Measurements from ENCODE around the gene CFAP46.

Gene CFAP46

GRCh38 chr10:132809232-132810140, 132.9 kb downstream of the CFAP46 start:
- no peaks in the 10 kb centered on the region for H3K27me3 ChIP-seq (ENCODE audit: control insufficient read depth, insufficient read depth, low read length)

GRCh38 chr10:132808383-132809231, 133.8 kb downstream of the CFAP46 start:
- Histone ChIP-seq H3K4me3 (ENCODE audit: low read depth, low read length) (no peak overlapping the region), H3K36me3 (ENCODE audit: control insufficient read depth, insufficient read depth, low read length) (no peaks in the 10 kb centered on the region), H3K9me3 (ENCODE audit: control insufficient read depth, insufficient read depth, low read length) (no peaks in the 10 kb centered on the region), H3K27me3 (ENCODE audit: control insufficient read depth, insufficient read depth, low read length) (no peaks in the 10 kb centered on the region), H3K9ac (ENCODE audit: low read depth, low read length) (no peak overlapping the region), H3K4me1 (ENCODE audit: control insufficient read depth, insufficient read depth, low read length) (no peaks in the 10 kb centered on the region), H3K27ac (ENCODE audit: low read depth, low read length) (no peak overlapping the region)

More at GRCh38 chr10:132809232-132810140, 132.9 kb downstream of the CFAP46 start:
- Histone ChIP-seq H3K27ac (ENCODE audit: low read depth, low read length) (no peak overlapping the region), H3K9ac (ENCODE audit: low read depth, low read length) (no peak overlapping the region), H3K36me3 (ENCODE audit: control insufficient read depth, insufficient read depth, low read length) (no peaks in the 10 kb centered on the region), H3K4me1 (ENCODE audit: control insufficient read depth, insufficient read depth, low read length) (no peaks in the 10 kb centered on the region), H3K4me3 (ENCODE audit: low read depth, low read length) (no peak overlapping the region), H3K9me3 (ENCODE audit: control insufficient read depth, insufficient read depth, low read length) (no peaks in the 10 kb centered on the region)

GRCh38 chr10:132807621-132808049, 134.7 kb downstream of the CFAP46 start:
- no peak overlapping the region for H3K9ac ChIP-seq (ENCODE audit: low read depth, low read length)
- H3K36me3 ChIP-seq (ENCODE audit: control insufficient read depth, insufficient read depth, low read length) = no peaks in the 10 kb centered on the region
- H3K27me3 ChIP-seq (ENCODE audit: control insufficient read depth, insufficient read depth, low read length) = no peaks in the 10 kb centered on the region
- no peak overlapping the region for H3K27ac ChIP-seq (ENCODE audit: low read depth, low read length)
- no peaks in the 10 kb centered on the region for H3K9me3 ChIP-seq (ENCODE audit: control insufficient read depth, insufficient read depth, low read length)
- no peak overlapping the region for H3K4me3 ChIP-seq (ENCODE audit: low read depth, low read length)
- no peaks in the 10 kb centered on the region for H3K4me1 ChIP-seq (ENCODE audit: control insufficient read depth, insufficient read depth, low read length)

- H3K4me1 ChIP-seq (ENCODE audit: control insufficient read depth, insufficient read depth, low read length) = no peaks in the 10 kb centered on the region
- H3K4me3 ChIP-seq (ENCODE audit: low read depth, low read length) = no peak overlapping the region
- peaks cover 3% of the 10 kb centered on the region; the same call in 1 of the 2 replicates for H3K9me3 ChIP-seq (ENCODE audit: control insufficient read depth, insufficient read depth, low read length)
- no peak overlapping the region for H3K27ac ChIP-seq (ENCODE audit: low read depth, low read length)
- no peaks in the 10 kb centered on the region for H3K36me3 ChIP-seq (ENCODE audit: control insufficient read depth, insufficient read depth, low read length)
- H3K9ac ChIP-seq (ENCODE audit: low read depth, low read length) = no peak overlapping the region
- no peaks in the 10 kb centered on the region for H3K27me3 ChIP-seq (ENCODE audit: control insufficient read depth, insufficient read depth, low read length)
Observed at GRCh38 chr10:132806561-132807003, 135.8 kb downstream of the CFAP46 start.

DNA sequence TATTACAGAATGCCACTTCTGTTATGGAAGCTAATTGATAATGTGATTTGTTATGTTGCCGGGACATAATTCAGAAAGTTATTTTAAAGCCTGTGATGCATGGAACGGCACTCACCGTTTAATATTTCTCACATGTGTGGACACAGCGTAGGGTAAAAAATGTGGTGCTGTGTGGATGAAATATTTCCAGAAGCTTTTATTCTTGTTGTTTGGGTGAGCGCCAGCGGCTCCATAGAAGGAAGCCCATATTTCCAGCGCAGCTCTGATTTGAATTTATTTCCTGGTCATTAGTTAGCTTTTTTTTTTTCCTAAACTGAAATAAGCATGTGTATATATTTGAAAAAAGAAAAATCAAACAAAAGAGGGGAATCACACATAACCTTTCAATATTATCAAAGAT, 136.3 kb downstream of the CFAP46 start:
- H3K4me1 ChIP-seq (ENCODE audit: control insufficient read depth, insufficient read depth, low read length) = no peaks in the 10 kb centered on the region
- no peak overlapping the region for H3K27ac ChIP-seq (ENCODE audit: low read depth, low read length)
- H3K4me3 ChIP-seq (ENCODE audit: low read depth, low read length) = no peak overlapping the region
- no peaks in the 10 kb centered on the region for H3K36me3 ChIP-seq (ENCODE audit: control insufficient read depth, insufficient read depth, low read length)
- H3K9me3 ChIP-seq (ENCODE audit: control insufficient read depth, insufficient read depth, low read length) = peaks cover 3% of the 10 kb centered on the region; the same call in 1 of the 2 replicates
- no peak overlapping the region for H3K9ac ChIP-seq (ENCODE audit: low read depth, low read length)
- no peaks in the 10 kb centered on the region for H3K27me3 ChIP-seq (ENCODE audit: control insufficient read depth, insufficient read depth, low read length)

GRCh38 chr10:132805599-132805998, 136.8 kb downstream of the CFAP46 start:
- H3K27ac ChIP-seq (ENCODE audit: low read depth, low read length) = no peak overlapping the region
- no peak overlapping the region for H3K9ac ChIP-seq (ENCODE audit: low read depth, low read length)

DNA sequence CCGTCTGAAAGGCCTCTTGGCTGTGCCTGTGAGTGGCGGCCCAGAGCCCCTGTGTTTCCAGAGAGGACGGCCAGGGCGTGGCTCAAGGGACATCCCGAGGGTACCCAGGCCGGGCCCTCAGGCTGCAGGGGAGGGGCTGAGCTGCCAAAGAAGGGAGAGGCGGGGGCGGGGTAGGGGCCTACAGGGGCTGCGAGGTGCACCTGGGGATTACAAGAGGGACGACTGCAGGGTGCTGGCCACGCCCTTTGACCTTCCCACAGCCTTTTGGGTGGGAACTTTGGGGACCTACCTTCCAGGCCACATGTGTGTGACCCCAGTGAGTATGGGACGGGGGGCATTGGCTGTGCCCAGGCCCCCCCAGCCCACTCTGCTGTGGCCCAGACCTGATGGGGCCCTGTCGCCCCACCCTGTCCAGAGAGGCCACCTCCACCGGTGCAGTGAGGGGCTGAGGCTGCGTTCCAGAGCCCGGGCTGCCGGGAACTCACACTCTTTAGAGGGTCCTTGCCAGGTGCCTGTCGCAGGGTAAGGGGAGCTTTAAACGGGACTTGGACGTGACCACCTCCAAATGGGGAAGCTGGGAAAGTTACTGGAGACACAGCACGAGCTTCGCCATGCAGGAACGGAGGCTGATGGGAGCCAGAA, 137.5 kb downstream of the CFAP46 start:
- peaks cover 3% of the 10 kb centered on the region; the same call in 1 of the 2 replicates for H3K9me3 ChIP-seq (ENCODE audit: control insufficient read depth, insufficient read depth, low read length)
- H3K4me1 ChIP-seq (ENCODE audit: control insufficient read depth, insufficient read depth, low read length) = no peaks in the 10 kb centered on the region
- no peak overlapping the region for H3K4me3 ChIP-seq (ENCODE audit: low read depth, low read length)

More at GRCh38 chr10:132805599-132805998, 136.8 kb downstream of the CFAP46 start:
- H3K4me1 ChIP-seq (ENCODE audit: control insufficient read depth, insufficient read depth, low read length) = no peaks in the 10 kb centered on the region
- H3K4me3 ChIP-seq (ENCODE audit: low read depth, low read length) = no peak overlapping the region
- H3K27me3 ChIP-seq (ENCODE audit: control insufficient read depth, insufficient read depth, low read length) = no peaks in the 10 kb centered on the region
- H3K9me3 ChIP-seq (ENCODE audit: control insufficient read depth, insufficient read depth, low read length) = peaks cover 3% of the 10 kb centered on the region; the same call in 1 of the 2 replicates
- no peaks in the 10 kb centered on the region for H3K36me3 ChIP-seq (ENCODE audit: control insufficient read depth, insufficient read depth, low read length)

DNA sequence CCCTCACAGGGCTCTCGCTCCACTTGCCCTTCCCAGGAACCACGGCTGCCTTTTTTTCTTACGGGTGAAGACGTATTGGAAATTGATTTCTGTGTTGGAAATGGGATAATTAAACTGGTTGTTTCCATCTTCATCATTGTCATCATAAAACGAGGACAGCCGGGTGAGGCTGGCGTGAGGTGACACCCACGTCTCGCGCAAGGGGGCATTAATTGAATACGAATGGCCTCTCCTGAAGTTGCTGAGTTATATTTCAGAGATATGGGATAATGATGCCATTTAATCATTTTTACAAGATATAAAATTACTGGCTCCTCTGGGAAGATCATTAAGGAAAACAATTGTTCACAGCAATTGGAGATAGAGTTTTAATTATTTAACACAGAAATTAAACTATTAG, 138.1 kb downstream of the CFAP46 start:
- Histone ChIP-seq H3K4me3 (ENCODE audit: low read depth, low read length) (no peak overlapping the region), H3K9me3 (ENCODE audit: control insufficient read depth, insufficient read depth, low read length) (peaks cover 3% of the 10 kb centered on the region; the same call in 1 of the 2 replicates), H3K9ac (ENCODE audit: low read depth, low read length) (no peak overlapping the region), H3K4me1 (ENCODE audit: control insufficient read depth, insufficient read depth, low read length) (no peaks in the 10 kb centered on the region), H3K27ac (ENCODE audit: low read depth, low read length) (no peak overlapping the region), H3K27me3 (ENCODE audit: control insufficient read depth, insufficient read depth, low read length) (no peaks in the 10 kb centered on the region), H3K36me3 (ENCODE audit: control insufficient read depth, insufficient read depth, low read length) (no peaks in the 10 kb centered on the region)

More for the DNA sequence above, 137.5 kb downstream of the CFAP46 start:
- no peaks in the 10 kb centered on the region for H3K27me3 ChIP-seq (ENCODE audit: control insufficient read depth, insufficient read depth, low read length)
- no peak overlapping the region for H3K9ac ChIP-seq (ENCODE audit: low read depth, low read length)
- H3K36me3 ChIP-seq (ENCODE audit: control insufficient read depth, insufficient read depth, low read length) = no peaks in the 10 kb centered on the region
- no peak overlapping the region for H3K27ac ChIP-seq (ENCODE audit: low read depth, low read length)

DNA sequence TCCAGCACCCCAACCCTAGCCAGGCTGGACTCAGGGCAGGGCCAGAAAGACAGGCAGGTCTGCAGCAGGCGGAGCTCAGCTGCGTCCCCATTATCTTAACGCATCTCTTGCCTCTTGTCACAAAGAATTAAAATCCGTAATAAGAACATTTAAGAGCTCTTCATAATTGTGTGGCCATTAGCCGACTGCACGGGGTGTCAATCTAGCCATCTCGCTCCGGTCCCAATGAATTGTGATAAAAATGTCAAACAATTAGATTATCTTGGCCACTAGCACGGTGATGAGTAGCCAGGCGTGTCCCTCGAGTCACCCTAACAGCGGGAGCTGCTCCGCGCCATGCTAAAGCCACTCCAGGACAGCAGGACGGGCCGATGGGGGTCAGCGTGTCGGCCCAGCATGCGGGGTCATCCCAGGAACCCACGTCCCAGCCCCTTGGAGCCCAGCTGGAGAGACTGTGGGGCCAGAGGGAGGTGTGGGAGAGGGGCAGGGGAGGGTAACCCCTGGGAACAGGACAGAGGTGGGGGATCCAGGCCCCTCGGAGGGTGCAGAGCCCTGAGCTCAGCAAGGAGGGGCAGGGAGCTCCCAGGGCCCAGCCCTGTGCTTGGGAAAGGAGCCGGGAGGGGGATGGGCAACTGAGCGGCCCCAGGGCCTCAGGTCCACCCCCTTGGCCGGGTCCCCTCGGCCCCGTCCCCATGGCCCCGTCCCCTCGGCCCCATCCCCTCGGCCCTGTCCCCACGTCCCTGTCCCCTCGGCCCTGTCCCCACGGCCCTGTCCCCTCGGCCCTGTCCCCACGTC, 138.8 kb downstream of the CFAP46 start:
- no peak overlapping the region for H3K9ac ChIP-seq (ENCODE audit: low read depth, low read length)
- H3K27ac ChIP-seq (ENCODE audit: low read depth, low read length) = no peak overlapping the region
- peaks cover 3% of the 10 kb centered on the region; the same call in 1 of the 2 replicates for H3K9me3 ChIP-seq (ENCODE audit: control insufficient read depth, insufficient read depth, low read length)
- H3K27me3 ChIP-seq (ENCODE audit: control insufficient read depth, insufficient read depth, low read length) = no peaks in the 10 kb centered on the region
- H3K4me1 ChIP-seq (ENCODE audit: control insufficient read depth, insufficient read depth, low read length) = no peaks in the 10 kb centered on the region
- no peak overlapping the region for H3K4me3 ChIP-seq (ENCODE audit: low read depth, low read length)
- no peaks in the 10 kb centered on the region for H3K36me3 ChIP-seq (ENCODE audit: control insufficient read depth, insufficient read depth, low read length)
